ENCODE data around the gene COL6A5. TPM values are rescaled to one million over a fixed set of nuclear protein-coding genes. Genes with fewer than 3 reads are reported as not detected.

COL6A5 gene
- total RNA-seq, 4 donors from 2014 or later: 0.15 to 2.1 (median 0.44) TPM

GRCh38 chr3:130312374-130312773 is 33.1 kb upstream of the COL6A5 start:
- DNase-seq (ENCODE audit: low spot score in 2 of 2): no peak
- Histone ChIP-seq H3K9me3 (no peaks in the 10 kb centered on the region), H3K4me3 (no peak overlapping the region), H3K27me3 (peaks cover 2% of the 10 kb centered on the region), H3K27ac (no peak overlapping the region), H3K36me3 (no peaks in the 10 kb centered on the region), H3K4me1 (no peaks in the 10 kb centered on the region)
- TF ChIP-seq POLR2A (IDR thresholded peaks at IDR 0.05): no peak
- TF ChIP-seq POLR2AphosphoS5 (IDR thresholded peaks at IDR 0.05): no peak
- no peak for TF ChIP-seq CTCF (IDR thresholded peaks at IDR 0.05)
- no peak for TF ChIP-seq EP300 (IDR thresholded peaks at IDR 0.05)

GRCh38 chr3:130316169-130316568 is 29.3 kb upstream of the COL6A5 start:
- DNase-seq (ENCODE audit: low spot score in 2 of 2): no peak

GRCh38 chr3:130323503-130323902 is 22.0 kb upstream of the COL6A5 start:
- no peak for TF ChIP-seq CTCF (IDR thresholded peaks at IDR 0.05)
- no peak for TF ChIP-seq POLR2AphosphoS5 (IDR thresholded peaks at IDR 0.05)
- no peak for TF ChIP-seq POLR2A (IDR thresholded peaks at IDR 0.05)
- no peak for TF ChIP-seq EP300 (IDR thresholded peaks at IDR 0.05)
- no peaks in the 10 kb centered on the region for H3K4me1 ChIP-seq
- no peaks in the 10 kb centered on the region for H3K36me3 ChIP-seq
- DNase-seq (ENCODE audit: low spot score in 2 of 2): no peak
- no peak overlapping the region for H3K27ac ChIP-seq
- no peaks in the 10 kb centered on the region for H3K27me3 ChIP-seq
- 100% methylated on average over 1 of the region's 1 CpG for WGBS
- no peaks in the 10 kb centered on the region for H3K9me3 ChIP-seq
- H3K4me3 ChIP-seq: no peak overlapping the region

More at GRCh38 chr3:130316169-130316568, 29.3 kb upstream of the COL6A5 start:
- Histone ChIP-seq H3K4me1 (no peaks in the 10 kb centered on the region), H3K27ac (no peak overlapping the region), H3K27me3 (peaks cover under 1% of the 10 kb centered on the region), H3K9me3 (no peaks in the 10 kb centered on the region), H3K36me3 (no peaks in the 10 kb centered on the region), H3K4me3 (no peak overlapping the region)
- no peak for TF ChIP-seq POLR2A (IDR thresholded peaks at IDR 0.05)
- TF ChIP-seq CTCF (IDR thresholded peaks at IDR 0.05): no peak
- no peak for TF ChIP-seq EP300 (IDR thresholded peaks at IDR 0.05)
- TF ChIP-seq POLR2AphosphoS5 (IDR thresholded peaks at IDR 0.05): no peak
- 31% methylated on average over 2 of the region's 2 CpGs for WGBS

GRCh38 chr3:130340766-130341165 is 4.7 kb upstream of the COL6A5 start:
- DNase-seq (ENCODE audit: low spot score in 2 of 2): no peak
- no peak overlapping the region for H3K27ac ChIP-seq
- H3K27me3 ChIP-seq: peaks cover 10% of the 10 kb centered on the region
- no peak overlapping the region for H3K4me3 ChIP-seq
- H3K4me1 ChIP-seq: peaks cover 5% of the 10 kb centered on the region
- 79% methylated on average over 1 of the region's 1 CpG for WGBS
- no peak for TF ChIP-seq CTCF (IDR thresholded peaks at IDR 0.05)
- no peak for TF ChIP-seq EP300 (IDR thresholded peaks at IDR 0.05)
- TF ChIP-seq POLR2AphosphoS5 (IDR thresholded peaks at IDR 0.05): no peak
- TF ChIP-seq POLR2A (IDR thresholded peaks at IDR 0.05): no peak
- no peaks in the 10 kb centered on the region for H3K9me3 ChIP-seq
- no peaks in the 10 kb centered on the region for H3K36me3 ChIP-seq

GRCh38 chr3:130341388-130341787 is 4.1 kb upstream of the COL6A5 start:
- DNase-seq (ENCODE audit: low spot score in 2 of 2): no peak
- Histone ChIP-seq H3K27ac (no peak overlapping the region), H3K4me1 (peaks cover 5% of the 10 kb centered on the region), H3K36me3 (no peaks in the 10 kb centered on the region), H3K9me3 (no peaks in the 10 kb centered on the region), H3K4me3 (no peak overlapping the region), H3K27me3 (peaks cover 16% of the 10 kb centered on the region)
- TF ChIP-seq EP300 (IDR thresholded peaks at IDR 0.05) (no peak), POLR2AphosphoS5 (IDR thresholded peaks at IDR 0.05) (no peak), CTCF (IDR thresholded peaks at IDR 0.05) (no peak), POLR2A (IDR thresholded peaks at IDR 0.05) (no peak)

Measured in suprapubic skin (tissue), 4 donors.